SU-DHL-6 (cell line): ENCODE measurements around the gene DYNLT1.

Experiments
- CTCF ChIP-seq: fragments of 200-600 bp; sonication (generic); IDR thresholded peaks from one replicate; pipeline ENCODE4 v1.5.1; 2017; ENCODE audit warnings: antibody characterized with exemption, mild to moderate bottlenecking, low read length, moderate library complexity; ENCODE audit not compliant: insufficient read depth, poor library complexity, severe bottlenecking
- EZH2phosphoT487 ChIP-seq: fragments of 200-600 bp; sonication (generic), shearing (Covaris generic); conservative IDR thresholded peaks from 2 replicates; pipeline ENCODE4 v1.6.1; 2018; ENCODE audit warnings: mild to moderate bottlenecking, antibody characterized with exemption, low read length, moderate library complexity, mixed read lengths

- TF ChIP-seq CTCF: no peak
- no peak for TF ChIP-seq EZH2phosphoT487
Observed at GRCh38 chr6:158603261-158604047, 41.1 kb downstream of the DYNLT1 start.
